ENCODE results near the gene NKD2. TPM values are rescaled to one million over a fixed set of nuclear protein-coding genes. Genes with fewer than 3 reads are reported as not detected.
"Not testable (repeated sequence)": the region's sequence is repeated elsewhere in the genome, so short reads cannot be mapped to it uniquely, and the experiment has no call there.

Gene NKD2, protein sequence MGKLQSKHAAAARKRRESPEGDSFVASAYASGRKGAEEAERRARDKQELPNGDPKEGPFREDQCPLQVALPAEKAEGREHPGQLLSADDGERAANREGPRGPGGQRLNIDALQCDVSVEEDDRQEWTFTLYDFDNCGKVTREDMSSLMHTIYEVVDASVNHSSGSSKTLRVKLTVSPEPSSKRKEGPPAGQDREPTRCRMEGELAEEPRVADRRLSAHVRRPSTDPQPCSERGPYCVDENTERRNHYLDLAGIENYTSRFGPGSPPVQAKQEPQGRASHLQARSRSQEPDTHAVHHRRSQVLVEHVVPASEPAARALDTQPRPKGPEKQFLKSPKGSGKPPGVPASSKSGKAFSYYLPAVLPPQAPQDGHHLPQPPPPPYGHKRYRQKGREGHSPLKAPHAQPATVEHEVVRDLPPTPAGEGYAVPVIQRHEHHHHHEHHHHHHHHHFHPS
- 10 to 100 TPM in 2 of 5 donors, 1 to 10 TPM in 3; 6.1 to 16.6 (median 7.7) TPM for polyA plus RNA-seq (ENCODE audit: insufficient read depth in 1 of 5, insufficient read length in 5 of 5, low replicate concordance in 1 of 5)
- long read RNA-seq, donor 1, partial matches to known transcripts: 0 of 6 reads
- long read RNA-seq, donor 1, other reads (novel, unspliced or antisense): 0 of 6 reads
- long read RNA-seq, donor 2: 0 reads
- long read RNA-seq, donor 3, partial matches to known transcripts: 0 of 3 reads
- long read RNA-seq, donor 3, other reads (novel, unspliced or antisense): 0 of 3 reads
- long read RNA-seq, donor 4: 0 reads
- long read RNA-seq, donor 5, partial matches to known transcripts: 0 of 2 reads
- long read RNA-seq, donor 5, other reads (novel, unspliced or antisense): 0 of 2 reads
- long read RNA-seq, donor 6, transcript NKD2-202 (10 exons, 2,155 nt): major isoform, 5 of 6 reads
- long read RNA-seq, donor 6, partial matches to known transcripts: 0 of 6 reads
- long read RNA-seq, donor 6, other reads (novel, unspliced or antisense): 0 of 6 reads
- long read RNA-seq, donor 7, partial matches to known transcripts: 0 of 3 reads
- long read RNA-seq, donor 7, other reads (novel, unspliced or antisense): 0 of 3 reads
- long read RNA-seq, donor 8: 0 reads

DNA sequence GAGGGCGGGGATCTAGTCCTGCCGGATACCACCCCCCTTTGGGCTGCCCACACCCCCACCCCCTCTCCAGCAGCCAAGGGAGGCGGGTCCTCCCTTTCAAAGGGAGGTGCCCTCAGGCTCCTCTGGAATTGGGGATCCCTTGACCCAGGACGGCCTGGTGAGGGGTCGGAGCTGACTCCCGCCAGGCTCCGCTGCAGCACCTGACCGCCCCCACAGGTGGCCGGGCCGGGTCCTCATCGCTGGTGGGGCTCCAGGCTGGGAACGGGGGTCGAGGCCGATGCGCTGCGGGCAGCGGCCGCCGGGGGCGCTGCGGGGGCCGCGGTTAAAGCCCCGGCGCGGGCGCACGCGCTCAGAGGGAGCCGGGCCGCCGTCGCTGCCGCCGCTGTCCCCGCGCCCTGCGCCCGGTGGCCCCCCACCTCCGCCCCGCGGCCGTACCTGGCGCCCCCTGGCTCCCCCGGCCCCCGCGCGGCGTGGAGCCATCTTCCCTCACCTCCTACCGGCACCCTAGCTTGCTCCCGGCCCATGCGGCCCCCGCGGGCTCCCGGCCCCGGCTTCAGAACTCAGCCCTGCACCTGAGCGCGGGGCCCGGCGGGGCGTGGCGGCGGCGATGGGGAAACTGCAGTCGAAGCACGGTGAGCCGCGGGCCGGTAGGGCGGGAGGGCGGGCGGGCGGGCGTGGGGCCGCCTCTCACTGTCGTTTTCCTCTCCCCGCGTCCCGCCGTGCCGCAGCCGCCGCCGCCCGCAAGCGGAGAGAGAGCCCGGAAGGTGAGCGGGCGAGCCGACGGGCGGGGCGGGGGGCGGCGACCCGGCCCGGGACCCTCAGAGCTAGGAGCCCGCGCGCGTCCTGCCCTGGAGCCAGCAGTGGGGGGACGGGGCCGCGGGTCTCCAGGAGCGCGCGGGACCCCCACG is at the start of gene NKD2:
Gene NKD2, plus strand, starts transcription at position 352 of the 908 bp plus-strand sequence. Its CDS starts 256 bp downstream, at position 608.
- no peak for DNase-seq

GRCh38 chr5:959581-960531 is 48.7 kb upstream of the NKD2 start:
- DNase-seq: no peak

GRCh38 chr5:960551-960950 is 48.1 kb upstream of the NKD2 start:
- DNase-seq: no peak

DNA sequence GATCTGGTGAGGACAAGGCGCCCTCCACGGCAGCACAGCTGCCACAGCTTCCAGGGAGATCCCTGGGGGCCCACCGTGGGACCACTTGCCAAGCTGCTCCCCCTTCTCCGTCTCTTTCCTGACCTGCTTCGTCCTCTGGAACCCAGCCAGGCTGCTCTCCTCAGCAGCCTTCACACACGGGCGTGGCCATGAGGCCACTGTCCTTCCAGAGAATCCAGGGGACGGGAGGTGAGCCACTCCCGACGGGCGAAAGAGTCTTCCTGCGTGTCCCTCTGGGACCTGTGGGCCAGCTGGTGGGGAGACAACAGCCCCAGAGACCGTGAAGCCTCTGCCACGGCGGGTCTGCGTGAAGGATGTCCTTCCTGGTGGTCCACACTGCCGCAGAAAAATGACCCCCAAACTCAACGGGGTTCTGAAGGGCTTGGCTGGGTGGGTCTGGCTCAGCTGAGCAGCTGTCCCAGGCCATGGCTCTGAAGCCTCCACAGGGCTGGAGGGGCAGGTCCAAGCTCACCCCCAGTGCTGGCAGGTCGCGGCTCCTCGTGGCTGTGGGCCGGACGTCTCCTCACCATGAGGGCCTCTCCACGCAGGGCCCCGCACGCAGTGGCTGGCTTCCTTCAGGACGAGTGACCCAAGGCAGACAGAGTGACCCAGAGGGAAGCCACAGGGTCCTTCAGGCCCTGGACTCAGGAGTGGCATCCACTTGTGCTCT is 47.4 kb upstream of the NKD2 start:
- DNase-seq: no peak

DNA sequence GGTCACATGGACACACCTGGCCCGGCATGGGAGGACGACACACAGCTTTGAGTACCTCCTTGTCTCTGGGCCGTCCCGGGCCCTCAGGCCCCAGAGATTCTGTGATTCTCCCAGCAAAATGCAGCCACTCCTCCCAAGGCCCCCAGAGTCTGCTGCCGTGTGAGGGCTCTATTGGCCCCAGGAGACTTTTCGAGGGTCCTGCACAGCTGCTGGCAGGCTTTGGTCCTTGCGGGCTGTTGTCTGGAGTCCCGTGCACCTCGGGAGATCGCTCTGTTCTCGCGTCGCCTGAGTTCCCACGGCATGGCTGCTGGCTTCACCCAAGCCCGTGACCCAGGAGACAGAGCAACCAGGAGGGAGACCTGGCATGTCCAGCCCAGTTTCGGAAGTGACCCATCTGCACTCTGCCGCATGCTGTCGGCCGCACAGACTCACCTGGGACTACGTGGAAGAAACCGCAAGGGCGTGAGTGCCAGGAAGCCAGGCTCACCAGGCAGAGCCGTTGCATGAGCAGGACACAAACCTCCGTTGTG is 46.8 kb upstream of the NKD2 start:
- DNase-seq: no peak

- no peak for DNase-seq
Observed at GRCh38 chr5:962386-962785, 46.2 kb upstream of the NKD2 start.

- DNase-seq: no peak
Observed at GRCh38 chr5:962801-963200, 45.8 kb upstream of the NKD2 start.

DNA sequence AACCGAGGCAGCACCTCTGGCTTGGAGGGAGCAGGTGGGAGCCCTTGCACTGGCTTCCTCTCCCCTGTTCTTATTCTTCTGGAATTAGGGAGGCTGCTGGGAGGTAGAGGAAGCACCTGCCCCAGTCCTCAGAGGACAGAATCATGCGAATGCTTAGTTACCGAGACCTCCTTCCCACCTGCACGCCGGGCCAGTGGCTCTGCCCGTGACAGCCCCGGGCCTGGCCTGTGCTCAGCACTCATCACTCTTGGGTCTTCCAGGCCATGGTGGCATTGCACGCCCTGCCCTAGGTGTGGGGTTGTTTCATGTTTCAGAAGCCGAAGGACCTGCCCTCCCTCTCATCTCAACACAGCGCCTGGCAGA is 45.3 kb upstream of the NKD2 start:
- no peak for DNase-seq

DNA sequence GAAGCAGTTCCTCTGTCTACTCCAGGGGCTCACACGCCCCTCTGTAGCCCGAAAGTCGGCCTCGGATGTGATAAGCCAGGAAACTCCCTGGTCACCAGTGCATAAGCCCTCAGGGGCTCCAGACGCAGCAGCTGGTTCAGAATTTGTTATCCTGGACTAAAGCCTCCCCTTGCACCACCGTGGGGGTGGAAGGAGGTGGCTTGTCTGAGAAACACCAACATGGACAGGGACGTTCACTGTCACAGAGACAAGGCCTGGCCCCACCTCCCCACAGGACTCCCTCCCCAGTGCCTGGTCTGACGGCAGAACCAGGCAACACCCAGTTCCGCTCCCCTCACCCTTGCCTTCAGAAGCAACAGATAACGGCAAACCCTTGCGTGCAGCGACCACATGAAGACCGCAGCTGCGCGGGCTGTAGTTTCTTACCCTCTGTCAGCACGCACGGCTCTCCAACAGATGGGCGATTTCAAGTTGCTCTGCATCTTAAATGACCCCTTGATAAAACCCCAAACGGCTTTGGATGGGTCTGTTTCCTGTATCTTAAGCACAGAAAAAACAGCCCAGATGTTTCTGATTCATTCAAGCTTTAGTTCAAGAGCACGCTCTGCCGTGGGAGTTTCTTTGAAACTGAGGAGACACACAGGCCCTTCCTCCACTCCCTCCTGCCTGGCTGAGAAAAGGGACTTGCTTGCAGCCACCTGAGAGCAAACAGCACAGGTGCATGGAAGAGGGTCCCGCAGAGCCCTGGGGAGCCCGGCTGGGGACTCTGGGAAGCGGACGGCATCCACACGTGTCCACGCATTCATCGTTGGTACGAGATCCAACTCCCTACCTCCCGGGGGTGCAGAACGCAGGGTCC is 44.7 kb upstream of the NKD2 start:
- DNase-seq: peak; percentile 84 to 88

GRCh38 chr5:964821-965220 is 43.8 kb upstream of the NKD2 start:
- no peak for DNase-seq

GRCh38 chr5:965604-966344 is 42.8 kb upstream of the NKD2 start:
- DNase-seq: no peak

DNA sequence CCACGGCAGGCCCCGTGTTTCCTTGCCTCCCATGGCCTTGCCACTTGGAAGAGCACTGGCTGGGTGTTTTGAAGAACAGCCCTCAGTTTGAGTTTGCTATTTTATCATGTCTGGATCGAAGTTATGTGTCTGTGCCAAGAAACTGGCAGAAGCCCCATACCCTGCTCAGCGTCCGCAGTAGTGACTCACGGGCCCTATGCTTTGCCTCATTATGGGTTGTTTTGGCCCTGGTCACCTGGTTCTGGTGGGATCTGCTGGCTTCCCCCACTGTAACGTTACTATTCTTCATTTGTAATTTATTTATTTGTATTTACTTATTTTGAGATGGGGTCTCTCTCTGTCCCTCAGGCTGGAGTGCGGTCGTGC is 42.3 kb upstream of the NKD2 start:
- no peak for DNase-seq

GRCh38 chr5:966941-967340 is 41.7 kb upstream of the NKD2 start:
- DNase-seq: no peak

GRCh38 chr5:968881-969280 is 39.7 kb upstream of the NKD2 start:
- DNase-seq: no peak

GRCh38 chr5:969408-969839 is 39.2 kb upstream of the NKD2 start:
- DNase-seq: no peak

DNA sequence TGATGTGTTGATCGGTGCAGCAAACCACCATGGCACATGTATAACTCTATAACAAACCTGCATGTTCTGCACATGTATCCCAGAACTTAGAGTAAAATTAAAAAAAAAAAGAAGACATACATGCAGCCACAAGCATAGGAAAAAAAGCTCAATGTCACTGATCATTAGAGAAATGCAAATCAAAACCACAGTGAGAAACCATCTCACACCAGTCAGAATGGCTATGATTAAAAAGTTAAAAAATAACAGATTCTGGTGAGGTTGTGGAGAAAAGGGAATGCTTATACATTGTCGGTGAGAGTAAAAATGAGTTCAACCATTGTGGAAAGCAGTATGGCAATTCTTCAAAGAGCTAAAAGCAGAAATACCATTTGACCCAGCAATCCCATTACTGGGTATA is 36.0 kb upstream of the NKD2 start:
- DNase-seq: not testable (repeated sequence)
